ACHN (cell line): ENCODE results near the gene KCNH3.
"Not testable (repeated sequence)": the region's sequence is repeated elsewhere in the genome, so short reads cannot be mapped to it uniquely, and the experiment has no call there.

Experiments used
- DNase-seq: peaks from one replicate; pipeline ENCODE4 v3.0.0-alpha.2; 2015
- in situ Hi-C: cut with HindIII; loops from 2 replicates; pipeline ENCODE4 v1.10.0; 2017; ENCODE audit warnings: low sequenced_read_pairs, low pct_ligation_motif_present, low pct_unique_long_range_greater_than_20kb

The KCNH3 gene, protein sequence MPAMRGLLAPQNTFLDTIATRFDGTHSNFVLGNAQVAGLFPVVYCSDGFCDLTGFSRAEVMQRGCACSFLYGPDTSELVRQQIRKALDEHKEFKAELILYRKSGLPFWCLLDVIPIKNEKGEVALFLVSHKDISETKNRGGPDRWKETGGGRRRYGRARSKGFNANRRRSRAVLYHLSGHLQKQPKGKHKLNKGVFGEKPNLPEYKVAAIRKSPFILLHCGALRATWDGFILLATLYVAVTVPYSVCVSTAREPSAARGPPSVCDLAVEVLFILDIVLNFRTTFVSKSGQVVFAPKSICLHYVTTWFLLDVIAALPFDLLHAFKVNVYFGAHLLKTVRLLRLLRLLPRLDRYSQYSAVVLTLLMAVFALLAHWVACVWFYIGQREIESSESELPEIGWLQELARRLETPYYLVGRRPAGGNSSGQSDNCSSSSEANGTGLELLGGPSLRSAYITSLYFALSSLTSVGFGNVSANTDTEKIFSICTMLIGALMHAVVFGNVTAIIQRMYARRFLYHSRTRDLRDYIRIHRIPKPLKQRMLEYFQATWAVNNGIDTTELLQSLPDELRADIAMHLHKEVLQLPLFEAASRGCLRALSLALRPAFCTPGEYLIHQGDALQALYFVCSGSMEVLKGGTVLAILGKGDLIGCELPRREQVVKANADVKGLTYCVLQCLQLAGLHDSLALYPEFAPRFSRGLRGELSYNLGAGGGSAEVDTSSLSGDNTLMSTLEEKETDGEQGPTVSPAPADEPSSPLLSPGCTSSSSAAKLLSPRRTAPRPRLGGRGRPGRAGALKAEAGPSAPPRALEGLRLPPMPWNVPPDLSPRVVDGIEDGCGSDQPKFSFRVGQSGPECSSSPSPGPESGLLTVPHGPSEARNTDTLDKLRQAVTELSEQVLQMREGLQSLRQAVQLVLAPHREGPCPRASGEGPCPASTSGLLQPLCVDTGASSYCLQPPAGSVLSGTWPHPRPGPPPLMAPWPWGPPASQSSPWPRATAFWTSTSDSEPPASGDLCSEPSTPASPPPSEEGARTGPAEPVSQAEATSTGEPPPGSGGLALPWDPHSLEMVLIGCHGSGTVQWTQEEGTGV

DNA sequence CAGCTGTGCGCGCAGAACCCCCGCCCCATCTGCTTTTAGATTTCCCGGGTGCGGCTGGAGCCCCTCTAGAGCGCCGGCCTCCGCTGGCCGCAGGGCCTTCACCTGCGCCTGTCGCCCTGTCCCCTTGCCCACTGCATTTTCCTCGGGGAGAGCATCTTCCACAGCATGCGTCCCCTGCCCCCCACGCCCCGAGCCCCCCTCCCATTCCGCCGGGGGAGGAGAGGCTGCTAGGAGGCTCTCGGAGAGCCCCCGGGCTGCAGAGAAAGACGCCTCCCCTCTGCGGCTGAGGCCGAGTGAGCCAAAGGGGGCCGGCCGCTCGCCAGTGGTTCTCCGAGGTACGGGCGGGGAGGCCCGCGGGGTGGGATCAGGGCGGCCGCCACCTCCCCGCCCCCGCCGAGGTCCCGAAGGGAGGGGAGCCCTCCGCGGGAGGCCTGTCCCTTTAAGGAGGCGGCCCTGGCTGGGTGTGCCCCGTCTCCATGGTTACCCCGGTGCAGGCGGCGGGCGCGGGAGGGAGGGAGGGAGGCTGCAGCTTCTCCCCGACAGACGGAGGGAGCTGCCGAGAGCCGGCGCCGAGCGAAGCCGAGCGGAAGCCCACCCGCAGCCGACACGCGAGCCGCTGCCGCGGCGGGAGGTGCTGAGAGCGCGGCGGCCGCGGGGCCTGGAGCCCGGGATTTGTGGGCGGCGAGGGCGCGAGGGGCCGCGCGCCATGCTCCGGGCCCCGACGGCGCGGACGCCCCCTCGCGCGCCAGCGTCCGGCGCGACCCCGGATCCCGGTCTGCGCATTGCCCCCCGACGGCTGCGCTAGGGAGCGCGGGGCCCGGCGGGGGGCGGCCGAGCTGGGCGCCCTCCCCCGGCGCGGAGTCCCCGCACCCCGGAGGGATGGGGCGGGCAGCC is at the start of gene KCNH3:
Gene KCNH3, plus strand, starts transcription at position 521 of the 894 bp plus-strand sequence. CDS start 387 bp downstream, outside the sequence.
- in situ Hi-C loops = no loop called here
- peak; percentile 74 for DNase-seq

DNA sequence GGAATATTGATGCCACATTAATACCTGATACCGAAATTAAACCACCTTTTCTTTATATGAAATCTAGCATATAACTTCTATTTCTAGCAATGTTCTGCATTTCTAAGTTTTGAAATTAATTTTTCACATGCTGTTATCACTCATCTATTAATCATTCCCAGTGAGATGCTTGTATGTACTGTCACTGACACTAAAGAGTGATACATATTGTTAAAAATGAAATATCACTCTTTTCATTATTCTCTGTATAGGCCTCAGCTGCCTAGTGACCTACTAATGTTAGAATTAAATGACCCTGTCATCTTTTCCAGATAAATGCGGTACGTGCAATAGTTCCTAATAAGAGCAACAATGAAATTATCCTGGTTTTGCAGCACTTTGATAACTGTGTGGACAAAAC is 49.7 kb upstream of the KCNH3 start:
- no peak for DNase-seq
- in situ Hi-C loops = no loop called here

DNA sequence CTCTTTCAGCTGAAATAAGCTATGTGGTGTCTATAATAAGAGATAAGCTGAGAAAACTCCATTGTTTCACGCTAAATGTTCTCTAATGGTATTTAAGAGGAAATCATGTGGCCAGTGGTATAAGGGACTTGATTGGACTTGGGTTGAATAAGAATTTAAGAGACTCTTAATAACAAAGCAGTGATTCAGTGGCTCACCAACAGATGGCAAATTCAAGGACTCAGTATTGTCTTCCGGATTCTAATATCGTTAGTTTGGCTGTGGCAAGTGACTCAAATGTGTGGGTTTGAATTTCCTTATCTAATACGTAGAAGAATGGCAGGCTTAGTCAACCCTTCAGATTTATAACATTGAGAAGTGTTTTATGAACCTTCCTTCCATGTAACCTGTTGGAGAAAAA is 49.1 kb upstream of the KCNH3 start:
- in situ Hi-C loops = no loop called here
- no peak for DNase-seq

DNA sequence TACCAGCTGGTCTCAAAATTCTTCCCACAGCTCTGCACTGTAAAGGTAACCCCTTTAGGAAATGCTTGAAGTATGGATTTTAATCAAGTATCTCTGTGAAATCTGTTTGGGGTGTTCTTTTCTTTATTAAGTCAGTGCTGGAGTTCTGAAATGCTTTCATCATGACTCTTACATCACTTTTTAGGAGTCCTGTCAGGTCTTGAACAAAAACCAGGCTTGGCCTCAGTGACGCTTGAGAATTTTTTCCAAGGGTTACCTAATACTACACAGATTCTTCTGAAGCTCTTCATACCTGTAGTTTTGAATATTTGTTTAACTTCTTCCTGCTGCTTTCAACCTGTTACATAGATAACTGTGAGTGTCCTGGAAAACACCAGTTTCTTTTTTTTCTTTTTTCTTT is 47.0 kb upstream of the KCNH3 start:
- no peak for DNase-seq

DNA sequence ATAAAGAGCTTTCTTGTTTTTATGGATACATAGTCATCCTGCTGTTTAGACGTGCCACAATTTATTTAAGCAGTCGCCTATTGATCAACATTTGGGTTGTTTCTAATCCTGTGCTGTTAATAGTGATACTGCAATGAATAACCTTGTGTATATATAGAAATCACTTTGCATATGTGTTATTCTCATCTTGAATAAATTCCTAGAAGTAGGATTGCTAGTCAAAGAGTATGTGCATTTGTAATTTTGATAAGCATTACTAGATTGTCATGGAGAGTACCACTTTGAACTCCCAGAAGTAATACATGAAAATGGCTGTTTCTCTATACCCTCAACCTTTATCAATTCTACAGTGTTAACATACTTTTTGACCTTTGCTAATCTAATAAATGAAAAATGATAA is 44.9 kb upstream of the KCNH3 start:
- in situ Hi-C loops = no loop called here

More for the DNA sequence above, 47.0 kb upstream of the KCNH3 start:
- in situ Hi-C loops = no loop called here

DNA sequence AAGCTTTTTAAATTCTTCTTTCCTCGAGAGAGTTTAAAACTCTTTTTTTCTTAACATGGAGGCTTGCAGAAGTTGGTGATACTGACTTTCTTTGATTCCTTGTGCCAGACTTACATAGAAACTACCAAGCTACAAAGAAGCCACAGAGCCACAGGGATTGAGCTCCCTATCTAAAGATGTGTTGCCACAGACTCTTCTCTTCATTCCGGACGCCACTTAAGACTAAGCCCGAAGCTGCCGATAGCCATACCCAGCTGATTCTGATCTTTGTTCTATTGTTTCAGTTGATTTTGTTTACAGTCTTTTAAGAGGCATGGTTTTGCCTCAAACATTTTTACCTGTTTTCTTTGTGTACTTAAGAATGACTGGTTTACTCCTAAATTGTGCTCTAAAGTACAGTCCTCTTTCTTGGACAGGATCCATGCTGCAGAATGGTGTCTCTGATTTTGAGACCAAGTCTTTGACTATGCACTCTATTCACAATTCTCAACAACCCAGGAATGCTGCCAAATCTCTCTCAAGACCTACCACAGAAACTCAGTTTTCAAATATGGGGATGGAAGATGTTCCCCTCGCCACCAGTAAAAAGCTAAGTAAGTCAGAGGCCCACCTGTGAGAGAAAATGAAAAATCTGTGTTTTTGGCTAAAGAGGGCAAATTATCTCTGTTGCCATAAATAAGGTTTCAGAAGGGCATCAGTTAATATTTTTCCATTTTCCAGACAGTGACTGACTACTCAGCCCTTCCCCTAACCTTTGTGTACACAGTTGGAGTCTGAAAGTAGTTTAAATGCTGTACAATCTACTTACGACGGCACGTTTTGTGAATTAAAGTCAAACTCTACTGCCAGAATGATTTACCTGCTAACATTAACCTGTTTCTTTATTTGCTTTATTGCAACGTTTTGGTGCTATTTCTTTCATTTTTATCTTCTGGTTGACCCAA is 42.1 kb upstream of the KCNH3 start:
- no peak for DNase-seq
- in situ Hi-C loops = no loop called here

More for the DNA sequence above, 44.9 kb upstream of the KCNH3 start:
- DNase-seq = no peak

DNA sequence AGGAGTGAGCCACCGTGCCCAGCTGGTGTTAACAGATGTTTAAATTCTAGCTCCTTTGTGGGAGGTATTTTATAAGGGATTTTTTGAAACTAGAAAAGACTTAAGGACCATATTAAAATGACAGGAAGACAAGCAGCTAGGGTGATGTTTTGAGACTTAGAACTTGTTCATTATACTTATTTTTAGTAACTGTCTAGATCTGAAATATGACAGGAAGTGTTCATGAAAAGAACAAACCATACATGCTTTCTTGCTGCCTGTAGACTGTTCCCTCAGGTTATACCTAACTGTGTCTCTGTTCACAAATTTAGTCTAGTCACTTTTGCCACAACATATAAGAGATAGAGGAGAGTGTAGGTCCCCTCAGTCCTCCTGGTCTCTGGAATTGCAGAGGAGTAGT is 36.9 kb upstream of the KCNH3 start:
- DNase-seq = no peak
- in situ Hi-C loops = no loop called here

DNA sequence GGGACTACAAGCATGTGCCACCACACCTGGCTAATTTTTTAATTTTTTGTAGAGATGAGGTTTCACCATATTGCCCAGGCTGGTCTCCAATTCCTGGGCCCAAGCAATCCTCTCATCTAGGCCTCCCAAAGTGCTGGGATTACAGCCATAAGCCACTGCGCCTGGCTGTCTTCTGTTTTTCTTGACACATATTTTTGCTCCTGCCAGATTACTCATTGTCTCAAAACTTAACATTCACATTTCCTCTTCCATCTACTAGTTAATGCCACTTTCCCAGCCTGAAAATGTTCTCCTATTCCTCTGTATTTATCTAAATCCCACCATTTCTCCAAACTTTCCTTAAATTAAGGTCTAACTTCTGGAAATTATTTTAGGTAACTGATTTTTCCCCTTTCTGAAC is 36.2 kb upstream of the KCNH3 start:
- in situ Hi-C loops = no loop called here
- DNase-seq = no peak

DNA sequence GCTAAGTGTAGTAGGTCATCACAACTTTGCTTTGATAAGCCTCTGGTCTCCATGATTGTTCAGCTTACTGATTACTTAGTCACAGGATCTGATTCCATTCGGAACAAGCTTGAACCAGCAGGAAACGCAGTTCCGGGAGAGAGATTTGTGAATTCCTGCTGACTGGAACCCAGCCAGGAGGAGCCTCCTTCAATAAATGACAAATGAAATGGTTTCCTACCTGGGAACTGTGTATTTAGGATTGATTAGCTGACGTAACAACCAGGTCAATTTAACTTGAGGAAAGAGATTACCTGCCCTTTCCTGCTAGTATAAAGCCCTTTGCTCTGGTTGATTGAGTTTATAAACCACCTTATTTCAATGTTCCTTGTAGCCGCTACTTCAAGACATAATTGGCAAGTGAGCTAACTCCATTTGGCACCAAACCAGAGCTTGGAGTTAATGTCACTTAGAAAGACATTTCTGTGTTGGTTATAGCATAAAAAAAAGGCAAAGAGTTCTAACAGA is 35.1 kb upstream of the KCNH3 start:
- in situ Hi-C loops = no loop called here
- DNase-seq = peak; percentile 73

DNA sequence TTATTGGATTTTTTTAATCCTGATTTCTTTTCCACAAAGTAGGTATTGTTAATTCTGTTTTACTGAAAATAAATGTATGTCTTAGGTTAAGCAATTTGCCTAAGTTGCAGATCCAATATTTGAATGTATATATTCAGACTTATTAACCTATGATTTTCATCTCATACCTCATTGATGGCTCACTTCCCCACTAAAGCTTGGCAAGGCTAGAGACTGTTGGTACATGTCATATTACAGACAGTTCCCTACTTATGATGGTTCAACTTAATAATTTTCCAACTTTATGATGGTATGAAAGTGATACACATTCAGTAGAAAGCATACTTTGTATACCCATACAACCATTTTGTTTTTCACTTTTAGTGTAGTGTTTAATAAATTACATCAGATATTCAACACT is 33.2 kb upstream of the KCNH3 start:
- no peak for DNase-seq
- in situ Hi-C loops = no loop called here

DNA sequence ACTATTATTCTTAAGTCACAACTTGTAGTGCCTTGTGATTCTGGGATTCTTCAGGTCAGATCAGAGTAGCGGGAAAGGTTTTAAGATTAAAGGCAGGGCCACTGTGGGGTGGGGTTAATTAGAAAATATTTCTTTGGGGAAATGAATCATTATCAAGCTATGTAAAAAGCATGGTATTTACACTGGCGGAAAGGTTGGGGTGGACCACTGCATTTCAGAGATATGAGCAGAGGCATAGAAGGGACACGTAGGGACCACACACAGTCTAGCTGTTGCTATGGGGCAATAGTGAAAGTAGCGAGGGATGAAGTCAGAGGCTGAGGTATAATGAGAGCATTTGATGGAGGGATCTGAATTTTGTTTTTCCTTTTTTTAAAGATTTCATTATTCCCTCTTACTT is 31.7 kb upstream of the KCNH3 start:
- DNase-seq = no peak
- in situ Hi-C loops = no loop called here

DNA sequence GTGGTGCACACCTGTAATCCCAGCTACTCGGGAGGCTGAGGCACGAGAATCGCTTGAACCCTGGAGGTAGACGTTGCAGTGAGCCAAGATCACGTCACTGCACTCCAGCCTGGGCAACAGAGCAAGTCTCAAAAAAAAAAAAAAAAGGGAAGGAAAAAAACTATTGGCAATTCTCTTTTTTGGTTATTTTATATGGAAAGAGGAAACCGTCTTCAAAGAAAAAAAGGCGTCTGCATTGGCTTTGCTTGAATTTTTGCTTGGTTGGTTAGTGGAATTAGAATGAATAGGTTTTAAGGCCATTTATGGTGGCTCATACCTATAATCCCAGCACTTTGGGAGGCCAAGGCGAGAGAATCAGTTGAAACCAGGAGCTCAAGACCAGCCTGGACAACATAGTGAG is 29.1 kb upstream of the KCNH3 start:
- DNase-seq = not testable (repeated sequence)
- in situ Hi-C loops = loop anchor here (10.0 kb wide), 1 partner anchor 145 kb away; the partner anchor contains the start of gene SPATS2

DNA sequence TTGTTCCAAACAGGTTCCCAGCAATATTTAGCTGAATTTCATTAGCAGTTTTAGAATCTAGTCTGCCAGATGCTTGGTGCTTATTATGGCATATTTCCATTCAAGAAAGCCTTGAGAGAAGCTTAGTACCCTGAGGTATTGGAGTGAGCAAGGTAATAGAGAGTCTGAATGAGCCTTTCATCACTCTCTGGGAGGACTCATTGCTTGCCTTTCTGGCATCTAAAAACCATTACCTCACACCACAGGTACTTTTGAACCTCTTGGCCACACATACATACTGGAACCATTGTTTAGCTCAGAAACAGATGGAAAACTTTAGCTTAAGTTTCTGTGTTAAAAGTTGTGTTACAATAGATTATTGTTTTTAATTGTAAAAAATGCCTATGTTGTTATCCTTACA is 27.4 kb upstream of the KCNH3 start:
- no peak for DNase-seq
- in situ Hi-C loops = loop anchor here (10.0 kb wide), 1 partner anchor 147 kb away; the partner anchor contains the start of gene SPATS2

DNA sequence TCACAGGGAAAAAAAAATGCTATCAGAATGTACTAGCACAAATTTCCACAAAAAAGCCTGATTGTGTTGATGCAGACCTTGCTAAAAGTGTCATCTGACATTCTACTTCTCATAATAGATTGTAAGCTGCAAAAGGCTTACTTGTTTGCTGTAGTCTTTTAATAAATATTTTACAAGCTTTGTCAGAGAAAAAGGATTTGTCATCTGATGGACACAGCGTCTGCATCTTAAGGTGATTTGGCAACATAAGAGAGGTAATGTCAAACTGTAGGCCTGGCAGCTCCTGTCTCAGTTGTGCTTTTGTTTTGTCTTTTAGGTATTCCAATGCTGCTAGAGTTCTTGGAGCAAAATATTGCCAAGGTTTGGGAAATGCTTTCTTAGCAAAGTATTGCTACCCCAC is 26.3 kb upstream of the KCNH3 start:
- no peak for DNase-seq
- in situ Hi-C loops = loop anchor here (10.0 kb wide), 1 partner anchor 148 kb away; the partner anchor contains the start of gene SPATS2

DNA sequence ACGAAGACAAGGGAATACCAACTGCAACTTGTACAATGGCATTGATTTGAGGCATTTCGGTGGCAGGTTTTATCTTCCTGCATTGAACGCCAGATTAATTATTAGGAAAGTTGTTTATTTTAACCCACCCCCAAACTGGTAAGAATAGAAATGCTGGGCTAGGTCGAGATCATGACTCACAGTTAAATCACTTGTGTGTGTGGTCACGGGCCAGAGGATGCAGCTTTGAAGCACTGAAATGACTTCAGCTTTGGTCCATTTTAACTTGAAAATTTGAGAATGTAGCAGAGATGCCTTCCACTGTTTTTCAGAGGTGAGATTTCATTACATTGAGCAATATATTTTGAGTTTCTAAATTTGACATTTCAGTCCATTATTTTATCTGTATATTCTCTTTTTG is 23.6 kb upstream of the KCNH3 start:
- in situ Hi-C loops = loop anchor here (10.0 kb wide), 1 partner anchor 150 kb away; the partner anchor contains the start of gene SPATS2

DNA sequence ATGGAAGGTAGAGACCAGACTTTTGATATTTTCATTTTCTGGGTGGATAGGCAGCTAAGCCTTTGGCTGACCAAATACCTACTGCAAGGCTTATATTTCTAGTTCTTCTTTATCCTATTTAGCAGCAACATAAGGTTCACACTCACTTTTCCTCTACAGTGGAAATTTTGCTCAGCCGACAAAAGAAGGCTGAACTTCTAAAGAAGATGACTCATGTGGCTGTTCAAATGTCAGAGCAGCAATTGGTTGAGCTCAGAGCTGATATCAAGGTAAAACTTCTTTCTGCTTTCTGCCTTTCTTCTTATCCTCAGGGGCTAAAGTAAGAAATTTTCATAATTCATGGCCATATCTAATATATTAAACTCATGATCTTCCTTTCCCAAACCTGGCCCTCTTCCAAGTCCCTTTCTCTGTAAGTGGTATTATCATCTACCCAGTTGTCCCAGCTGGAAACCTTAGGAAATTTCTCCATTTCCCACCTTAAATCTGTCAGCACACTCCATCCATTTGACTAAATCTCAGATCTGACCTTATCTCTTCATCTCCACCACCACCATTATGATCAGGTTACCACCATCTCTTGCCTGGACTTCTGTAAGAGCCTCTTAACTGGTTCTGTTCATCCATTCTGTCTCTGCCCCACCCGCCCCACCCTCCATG is 19.8 kb upstream of the KCNH3 start:
- in situ Hi-C loops = loop anchor here (10.0 kb wide), 1 partner anchor 154 kb away; the partner anchor contains the start of gene SPATS2
- peak; percentile 36 for DNase-seq

More for the DNA sequence above, 23.6 kb upstream of the KCNH3 start:
- peak; percentile 93 for DNase-seq
